ENCODE results near the gene DGCR6L.

Gene DGCR6L

DNA sequence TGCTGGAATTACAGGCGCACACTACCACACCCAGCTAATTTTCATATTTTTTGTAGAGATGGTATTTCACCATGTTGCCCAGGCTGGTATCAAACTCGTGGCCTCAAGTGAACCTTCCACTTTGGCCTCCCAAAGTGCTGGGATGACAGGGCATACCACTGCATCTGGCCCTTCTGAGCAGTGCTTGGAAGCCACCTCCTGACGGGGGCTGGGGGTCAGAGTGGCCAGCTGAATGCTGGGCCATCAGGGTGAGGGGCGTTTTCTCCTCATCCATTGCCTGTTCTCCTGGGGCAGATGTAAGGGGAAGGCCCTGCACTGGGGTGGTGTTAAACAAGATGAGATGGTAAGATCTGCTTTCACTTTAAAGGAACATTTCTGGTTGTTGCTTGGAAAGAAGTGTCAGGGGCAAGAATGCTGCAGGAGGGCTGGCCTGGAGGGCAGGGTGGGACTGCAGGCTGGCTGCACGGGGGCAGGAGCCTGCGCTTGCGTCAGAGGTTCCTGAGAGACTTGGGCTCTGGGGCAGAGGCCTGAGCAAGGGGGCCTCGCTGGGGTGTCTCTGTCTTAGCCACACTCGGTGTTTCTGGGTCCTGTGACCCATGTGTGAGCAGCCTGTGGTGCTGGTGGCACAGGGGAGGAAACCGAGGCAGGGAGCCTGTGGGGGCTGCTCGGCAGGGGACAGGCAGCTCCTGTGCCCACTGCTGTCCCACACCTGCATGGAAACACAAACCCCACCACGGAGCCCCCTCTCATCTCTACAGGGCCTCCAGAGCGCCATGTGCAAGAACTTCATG is 17.2 kb downstream of the DGCR6L start:
- Mint-ChIP-seq H3K27ac (ENCODE audit: low read depth) (no peak overlapping the region), H3K9me3 (no peaks in the 10 kb centered on the region), H3K36me3 (ENCODE audit: insufficient read depth) (no peaks in the 10 kb centered on the region), H3K27me3 (peaks cover 9% of the 10 kb centered on the region), H3K4me1 (peaks cover 7% of the 10 kb centered on the region), H3K4me3 (no peak overlapping the region)
- ATAC-seq (replicated peaks; ENCODE audit: extremely low read depth, poor library complexity, severe bottlenecking): no peak
- no peak for DNase-seq (ENCODE audit: low spot score in 2 of 2)

DNA sequence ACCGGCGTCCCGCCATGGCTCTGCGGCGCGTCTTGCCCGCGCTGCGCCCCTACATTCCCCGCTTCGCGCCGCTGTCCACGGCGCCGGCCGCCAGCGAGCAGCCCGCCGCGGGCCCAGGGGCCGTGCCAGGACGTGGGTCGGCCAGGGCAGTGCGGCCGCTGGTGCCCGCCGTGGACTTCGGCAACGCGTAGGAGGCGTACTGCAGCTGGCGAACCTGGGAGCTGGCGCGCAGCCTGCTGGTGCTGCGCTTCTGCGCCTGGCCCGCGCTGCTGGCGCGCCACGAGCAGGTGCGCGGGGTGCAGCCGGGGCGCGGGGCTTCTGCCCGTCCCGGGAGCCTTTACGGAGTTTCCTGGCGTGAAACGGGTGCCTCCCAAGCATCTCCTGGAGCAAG is 20.1 kb downstream of the DGCR6L start:
- ATAC-seq (replicated peaks; ENCODE audit: extremely low read depth, poor library complexity, severe bottlenecking) (peak; percentile 42), DNase-seq (ENCODE audit: low spot score in 2 of 2) (peak in 1 of 2 donors; percentile 35)
- no peaks in the 10 kb centered on the region for H3K9me3 Mint-ChIP-seq
- H3K27ac Mint-ChIP-seq (ENCODE audit: low read depth): no peak overlapping the region
- H3K36me3 Mint-ChIP-seq (ENCODE audit: insufficient read depth): no peaks in the 10 kb centered on the region
- peaks cover 7% of the 10 kb centered on the region for H3K4me1 Mint-ChIP-seq
- H3K4me3 Mint-ChIP-seq: peak overlapping the region; percentile 77
- H3K27me3 Mint-ChIP-seq: peaks cover 9% of the 10 kb centered on the region

GRCh38 chr22:20298803-20299745 is 20.8 kb downstream of the DGCR6L start:
- no peaks in the 10 kb centered on the region for H3K9me3 Mint-ChIP-seq
- ATAC-seq (replicated peaks; ENCODE audit: extremely low read depth, poor library complexity, severe bottlenecking) (peak; percentile 85), DNase-seq (ENCODE audit: low spot score in 2 of 2) (peak; percentile 74 to 77)
- H3K4me1 Mint-ChIP-seq: peaks cover 7% of the 10 kb centered on the region
- no peaks in the 10 kb centered on the region for H3K36me3 Mint-ChIP-seq (ENCODE audit: insufficient read depth)
- H3K27ac Mint-ChIP-seq (ENCODE audit: low read depth): no peak overlapping the region
- H3K27me3 Mint-ChIP-seq: peaks cover 9% of the 10 kb centered on the region
- peak overlapping the region; percentile 77 for H3K4me3 Mint-ChIP-seq

GRCh38 chr22:20298110-20298802 is 21.6 kb downstream of the DGCR6L start:
- Mint-ChIP-seq H3K36me3 (ENCODE audit: insufficient read depth) (no peaks in the 10 kb centered on the region), H3K27me3 (peaks cover 9% of the 10 kb centered on the region), H3K9me3 (no peaks in the 10 kb centered on the region), H3K4me3 (peak overlapping the region; percentile 77), H3K4me1 (peaks cover 7% of the 10 kb centered on the region), H3K27ac (ENCODE audit: low read depth) (no peak overlapping the region)
- ATAC-seq (replicated peaks; ENCODE audit: extremely low read depth, poor library complexity, severe bottlenecking) (no peak), DNase-seq (ENCODE audit: low spot score in 2 of 2) (no peak)

- no peak overlapping the region for H3K27ac Mint-ChIP-seq (ENCODE audit: low read depth)
- H3K9me3 Mint-ChIP-seq: no peaks in the 10 kb centered on the region
- ATAC-seq (replicated peaks; ENCODE audit: extremely low read depth, poor library complexity, severe bottlenecking) (no peak), DNase-seq (ENCODE audit: low spot score in 2 of 2) (no peak)
- peak overlapping the region; percentile 77 for H3K4me3 Mint-ChIP-seq
- no peaks in the 10 kb centered on the region for H3K36me3 Mint-ChIP-seq (ENCODE audit: insufficient read depth)
- peaks cover 7% of the 10 kb centered on the region for H3K4me1 Mint-ChIP-seq
- peaks cover 9% of the 10 kb centered on the region for H3K27me3 Mint-ChIP-seq
These were observed 22.3 kb downstream of the DGCR6L start for GRCh38 chr22:20297414-20298109.

- no peak for ATAC-seq (replicated peaks; ENCODE audit: extremely low read depth, poor library complexity, severe bottlenecking)
- H3K27me3 Mint-ChIP-seq: peaks cover 9% of the 10 kb centered on the region
- H3K4me3 Mint-ChIP-seq: no peak overlapping the region
- no peak for DNase-seq (ENCODE audit: low spot score in 2 of 2)
- H3K9me3 Mint-ChIP-seq: no peaks in the 10 kb centered on the region
- peaks cover 7% of the 10 kb centered on the region for H3K4me1 Mint-ChIP-seq
- no peak overlapping the region for H3K27ac Mint-ChIP-seq (ENCODE audit: low read depth)
- H3K36me3 Mint-ChIP-seq (ENCODE audit: insufficient read depth): no peaks in the 10 kb centered on the region
These were observed 23.3 kb downstream of the DGCR6L start for GRCh38 chr22:20296598-20296997.

- Mint-ChIP-seq H3K36me3 (ENCODE audit: insufficient read depth) (no peaks in the 10 kb centered on the region), H3K27me3 (no peaks in the 10 kb centered on the region), H3K27ac (ENCODE audit: low read depth) (no peak overlapping the region), H3K9me3 (no peaks in the 10 kb centered on the region), H3K4me3 (no peak overlapping the region), H3K4me1 (peaks cover 7% of the 10 kb centered on the region)
- DNase-seq (ENCODE audit: low spot score in 2 of 2) (no peak), ATAC-seq (replicated peaks; ENCODE audit: extremely low read depth, poor library complexity, severe bottlenecking) (no peak)
These were observed 24.4 kb downstream of the DGCR6L start for GRCh38 chr22:20295262-20296064.

GRCh38 chr22:20292673-20293232 is 27.1 kb downstream of the DGCR6L start:
- Mint-ChIP-seq H3K9me3 (no peaks in the 10 kb centered on the region), H3K4me3 (no peak overlapping the region), H3K4me1 (no peaks in the 10 kb centered on the region), H3K27me3 (no peaks in the 10 kb centered on the region), H3K27ac (ENCODE audit: low read depth) (no peak overlapping the region), H3K36me3 (ENCODE audit: insufficient read depth) (peaks cover 1% of the 10 kb centered on the region)
- ATAC-seq (replicated peaks; ENCODE audit: extremely low read depth, poor library complexity, severe bottlenecking) (no peak), DNase-seq (ENCODE audit: low spot score in 2 of 2) (no peak)

GRCh38 chr22:20292108-20292507 is 27.8 kb downstream of the DGCR6L start:
- H3K27me3 Mint-ChIP-seq: peaks cover under 1% of the 10 kb centered on the region
- H3K36me3 Mint-ChIP-seq (ENCODE audit: insufficient read depth): peaks cover 1% of the 10 kb centered on the region
- H3K4me1 Mint-ChIP-seq: no peaks in the 10 kb centered on the region
- H3K9me3 Mint-ChIP-seq: no peaks in the 10 kb centered on the region
- no peak overlapping the region for H3K27ac Mint-ChIP-seq (ENCODE audit: low read depth)
- no peak overlapping the region for H3K4me3 Mint-ChIP-seq
- DNase-seq (ENCODE audit: low spot score in 2 of 2): no peak
- ATAC-seq (replicated peaks; ENCODE audit: extremely low read depth, poor library complexity, severe bottlenecking): no peak

DNA sequence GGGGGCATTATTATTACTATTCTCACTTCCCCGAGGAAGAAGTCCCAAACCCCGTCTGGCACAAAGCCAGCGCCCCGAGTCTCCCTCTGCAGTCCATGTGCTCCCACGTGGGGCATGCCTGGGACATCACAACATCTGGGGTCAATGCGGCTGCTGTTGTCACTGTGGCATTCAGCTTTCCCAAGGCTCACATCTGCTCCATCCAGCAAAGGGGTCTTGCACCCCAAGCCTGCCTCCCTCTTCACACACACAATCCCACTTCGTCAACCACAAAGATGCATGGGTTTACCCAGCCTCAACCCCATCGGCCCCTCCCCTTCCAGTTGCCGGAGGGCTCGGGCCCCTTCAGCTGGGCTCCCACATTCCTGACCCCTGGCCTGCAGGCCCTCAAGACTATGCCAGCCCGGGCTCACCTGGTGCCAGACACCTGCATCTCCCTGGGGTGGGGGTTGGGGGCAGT is 28.2 kb downstream of the DGCR6L start:
- Mint-ChIP-seq H3K9me3 (no peaks in the 10 kb centered on the region), H3K4me3 (no peak overlapping the region), H3K27me3 (peaks cover 5% of the 10 kb centered on the region), H3K36me3 (ENCODE audit: insufficient read depth) (peaks cover 1% of the 10 kb centered on the region), H3K27ac (ENCODE audit: low read depth) (no peak overlapping the region), H3K4me1 (no peaks in the 10 kb centered on the region)
- DNase-seq (ENCODE audit: low spot score in 2 of 2) (no peak), ATAC-seq (replicated peaks; ENCODE audit: extremely low read depth, poor library complexity, severe bottlenecking) (no peak)

- H3K27ac Mint-ChIP-seq (ENCODE audit: low read depth): no peak overlapping the region
- no peak for ATAC-seq (replicated peaks; ENCODE audit: extremely low read depth, poor library complexity, severe bottlenecking)
- no peak overlapping the region for H3K4me3 Mint-ChIP-seq
- H3K9me3 Mint-ChIP-seq: no peaks in the 10 kb centered on the region
- H3K4me1 Mint-ChIP-seq: no peaks in the 10 kb centered on the region
- peaks cover 7% of the 10 kb centered on the region for H3K27me3 Mint-ChIP-seq
- H3K36me3 Mint-ChIP-seq (ENCODE audit: insufficient read depth): peaks cover 2% of the 10 kb centered on the region
- no peak for DNase-seq (ENCODE audit: low spot score in 2 of 2)
These were observed 28.6 kb downstream of the DGCR6L start for GRCh38 chr22:20291249-20291586.
